A673 (cell line): ENCODE measurements around the gene FMN2. TPM values are rescaled to one million over a fixed set of nuclear protein-coding genes. Genes with fewer than 3 reads are reported as not detected.

Experiments
- BruUV-seq: library from RNA; stranded (reverse); fragments of 400-500 nt; replicated peaks from 2 replicates; lab custom pipeline; 2021; lab: Mats Ljungman, UMichigan
- CTCF ChIA-PET: fragments of 300-600 bp; sonication (Branson Sonifier 250); formaldehyde crosslinking; loops from one replicate; lab custom pipeline; 2022; ENCODE audit warnings: antibody characterized with exemption; lab: Charles Lee
- POLR2A ChIA-PET: fragments of 300-600 bp; sonication (Branson Sonifier 250); formaldehyde crosslinking; loops from one replicate; lab custom pipeline; 2022; ENCODE audit warnings: antibody characterized with exemption; ENCODE audit not compliant: low non-redundant PET; lab: Charles Lee
- DNase-seq: peaks from one replicate; pipeline ENCODE4 v3.0.0-alpha.2; 2015; ENCODE audit warnings: low spot score
- H3K27ac ChIP-seq: fragments of 200-600 bp; sonication (generic); 2 replicates; pipeline ENCODE4 v1.5.1; 2016; ENCODE audit warnings: mixed run types, low read depth, mild to moderate bottlenecking, mixed read lengths, antibody characterized with exemption, low read length; ENCODE audit not compliant: poor library complexity, severe bottlenecking
- H3K27me3 ChIP-seq: fragments of 200-600 bp; sonication (generic); replicated peaks from 2 replicates; pipeline ENCODE4 v1.6.1; 2017; ENCODE audit warnings: mixed run types, low read depth, mild to moderate bottlenecking, mixed read lengths, antibody characterized with exemption, low read length; ENCODE audit not compliant: insufficient read depth, poor library complexity
- H3K36me3 ChIP-seq: fragments of 200-600 bp; sonication (generic); 2 replicates; pipeline ENCODE4 v1.6.1; 2016; ENCODE audit warnings: mixed run types, mild to moderate bottlenecking, mixed read lengths, antibody characterized with exemption, low read length; ENCODE audit not compliant: insufficient read depth, poor library complexity, severe bottlenecking
- H3K4me1 ChIP-seq: fragments of 200-600 bp; sonication (generic); 2 replicates; pipeline ENCODE4 v1.6.1; 2017; ENCODE audit warnings: mixed run types, mild to moderate bottlenecking, mixed read lengths, antibody characterized with exemption, low read length; ENCODE audit not compliant: insufficient read depth, poor library complexity, severe bottlenecking
- H3K4me3 ChIP-seq: fragments of 200-600 bp; sonication (generic); 2 replicates; pipeline ENCODE4 v1.5.1; 2016; ENCODE audit warnings: low read depth, mixed run types, mild to moderate bottlenecking, mixed read lengths, low read length; ENCODE audit not compliant: poor library complexity, severe bottlenecking
- H3K9me3 ChIP-seq: fragments of 200-600 bp; sonication (generic); 2 replicates; pipeline ENCODE4 v1.6.1; 2016; ENCODE audit warnings: mixed run types, low read depth, mild to moderate bottlenecking, mixed read lengths, antibody characterized with exemption, low read length; ENCODE audit not compliant: poor library complexity, severe bottlenecking
- CTCF ChIP-seq: fragments of 300-800, 200-600 bp; sonication (generic); conservative IDR thresholded peaks from 2 replicates; pipeline ENCODE4 v1.5.1; 2017; ENCODE audit warnings: low read depth, mild to moderate bottlenecking, antibody characterized with exemption, low read length, moderate library complexity, mixed read lengths
- EZH2 ChIP-seq: fragments of 200-600 bp; sonication (generic); IDR thresholded peaks from 2 replicates; pipeline ENCODE4 v1.6.1; 2017; ENCODE audit warnings: borderline replicate concordance, low read depth, mild to moderate bottlenecking, mixed read lengths, antibody characterized with exemption, low read length; ENCODE audit not compliant: poor library complexity, severe bottlenecking
- intact Hi-C: fragments of 100-400 bp; cut with micrococcal nuclease; formaldehyde crosslinking; loops from one replicate; pipeline ENCODE4 v1.10.0; 2022; ENCODE audit not compliant: unreplicated experiment
- total RNA-seq: library from RNA; stranded (reverse); gene quantifications from 2 replicates; pipeline ENCODE4 v1.2.3, GENCODE V29; 2021

The FMN2 gene
- total RNA-seq, 1 experiment from 2014 or later = not detected

GRCh38 chr1:240254006-240254405 is 162.3 kb downstream of the FMN2 start:
- TF ChIP-seq EZH2 (no peak), CTCF (no peak)
- Histone ChIP-seq H3K27ac (no peak overlapping the region), H3K27me3 (no peaks in the 10 kb centered on the region), H3K36me3 (no peaks in the 10 kb centered on the region), H3K4me3 (no peak overlapping the region), H3K9me3 (no peaks in the 10 kb centered on the region), H3K4me1 (no peaks in the 10 kb centered on the region)
- CTCF ChIA-PET = no interaction called here
- POLR2A ChIA-PET = no interaction called here
- BruUV-seq = no TSS peak
- no peak for DNase-seq
- intact Hi-C loops = no loop called here

DNA sequence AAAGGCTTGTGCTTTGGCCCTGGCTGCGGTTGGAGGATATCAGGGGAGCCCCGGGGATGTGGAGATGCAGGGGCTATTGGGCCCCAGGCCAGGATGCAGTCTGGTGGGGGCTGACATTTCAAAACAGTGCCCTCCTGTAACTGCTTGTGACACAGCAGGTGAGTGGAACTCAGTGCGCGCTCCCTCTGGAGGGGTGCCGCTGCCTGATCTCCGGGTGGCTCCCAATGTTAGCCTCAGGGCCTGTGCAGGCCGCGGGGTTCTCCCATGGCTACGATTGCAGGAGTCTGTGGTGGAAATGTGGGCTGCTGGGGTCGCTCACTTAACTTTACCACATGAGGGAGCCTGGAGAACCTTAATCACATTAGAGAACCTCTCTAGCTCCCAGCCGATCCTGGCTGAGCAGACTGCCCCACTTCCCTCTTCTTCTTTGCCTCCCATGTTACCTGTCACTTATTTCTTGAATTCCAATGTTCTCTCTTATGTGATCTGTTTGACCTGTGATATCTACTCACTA is 163.2 kb downstream of the FMN2 start:
- Histone ChIP-seq H3K4me1 (no peaks in the 10 kb centered on the region), H3K27ac (no peak overlapping the region), H3K4me3 (no peak overlapping the region), H3K27me3 (no peaks in the 10 kb centered on the region), H3K9me3 (no peaks in the 10 kb centered on the region), H3K36me3 (no peaks in the 10 kb centered on the region)
- CTCF ChIA-PET = no interaction called here
- POLR2A ChIA-PET = no interaction called here
- BruUV-seq = no TSS peak
- TF ChIP-seq EZH2 (no peak), CTCF (no peak)
- intact Hi-C loops = no loop called here
- peak; percentile 0 for DNase-seq

- Histone ChIP-seq H3K27me3 (no peaks in the 10 kb centered on the region), H3K9me3 (no peaks in the 10 kb centered on the region), H3K4me1 (no peaks in the 10 kb centered on the region), H3K4me3 (no peak overlapping the region), H3K27ac (no peak overlapping the region), H3K36me3 (no peaks in the 10 kb centered on the region)
- BruUV-seq = no TSS peak
- ChIA-PET POLR2A (no interaction called here), CTCF (no interaction called here)
- TF ChIP-seq CTCF (no peak), EZH2 (no peak)
- DNase-seq = no peak
- intact Hi-C loops = no loop called here
Measured at GRCh38 chr1:240255922-240256321, 164.2 kb downstream of the FMN2 start.
